Stimulated activated CD8-positive, alpha-beta memory T cell treated with anti-CD3 and anti-CD28 coated beads, Interleukin-7, amount 100 ng/mL, for 48 hours (primary cell): ENCODE results near the gene MGLL.
"Not testable (repeated sequence)": the region's sequence is repeated elsewhere in the genome, so short reads cannot be mapped to it uniquely, and the experiment has no call there.

Experiments used
- DNase-seq, 2 donors: peaks; one replicate each; pipeline ENCODE4 v3.0.0-alpha.2; 2020; ENCODE audit warnings: low read depth in 1 of 2; ENCODE audit errors: extremely low read depth in 1 of 2

Gene MGLL

DNA sequence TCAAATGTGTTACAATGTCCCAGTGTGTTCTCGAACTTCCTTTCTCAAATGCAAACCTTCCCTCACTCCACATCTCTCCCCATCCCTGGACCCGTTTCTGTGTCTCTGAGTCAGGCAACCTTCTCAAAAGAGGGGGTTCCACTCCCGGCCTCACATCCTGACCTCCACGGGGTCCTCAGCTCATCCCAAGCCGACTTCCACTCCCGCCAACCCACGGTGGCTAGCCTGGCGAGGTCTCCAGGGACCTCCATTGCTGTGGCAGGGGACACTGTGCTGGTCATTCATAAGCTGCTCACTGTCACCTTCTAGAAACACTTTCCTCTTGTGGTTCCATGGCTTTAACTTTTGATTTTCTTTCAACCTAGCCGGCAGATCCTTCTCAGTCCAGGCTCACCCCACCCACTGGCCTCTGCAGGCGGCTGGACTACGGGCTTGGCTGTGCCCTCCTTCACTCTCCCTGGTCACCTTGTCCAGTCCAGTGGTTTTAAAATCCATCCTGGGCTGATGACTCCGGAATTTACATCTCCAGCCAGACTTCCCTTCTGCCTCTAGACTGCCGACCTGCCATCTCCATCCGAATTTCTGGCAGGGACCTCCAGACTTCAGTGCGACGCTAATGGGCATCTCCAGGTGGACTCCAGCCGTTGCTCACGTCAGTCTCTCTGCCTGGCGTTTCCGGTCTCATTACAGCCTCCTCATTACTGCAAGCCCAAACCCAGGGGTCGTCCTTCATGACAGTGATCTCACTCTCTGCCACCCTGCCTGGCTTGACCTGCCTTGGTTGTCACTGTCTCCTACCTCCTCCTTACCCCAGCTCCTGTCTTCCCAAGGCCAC is 129.6 kb downstream of the MGLL start:
- no peak for DNase-seq

- DNase-seq, result no peak
These were observed 130.3 kb downstream of the MGLL start for GRCh38 chr3:127691974-127692373.

DNA sequence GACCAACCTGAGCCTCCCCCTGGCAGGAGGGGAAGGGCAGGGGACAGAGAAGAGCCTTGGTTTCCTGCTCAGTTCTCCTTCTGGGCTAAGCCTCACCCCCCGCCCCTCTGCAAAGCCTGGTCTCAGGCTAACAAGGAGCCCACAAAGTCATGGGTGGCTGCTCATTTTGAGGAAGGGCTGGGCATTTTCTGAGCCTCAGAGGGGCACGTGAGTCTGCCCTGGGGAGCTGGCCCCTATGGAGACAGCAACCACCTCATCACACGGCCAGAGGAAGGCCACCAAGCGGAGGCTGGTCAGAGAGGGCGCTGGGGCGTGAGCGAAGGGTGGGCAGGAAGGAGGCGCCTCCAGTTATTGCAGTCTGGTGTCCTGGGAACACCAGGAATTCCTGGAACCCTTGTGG is 130.8 kb downstream of the MGLL start:
- DNase-seq, result no peak

GRCh38 chr3:127690823-127691452 is 131.4 kb downstream of the MGLL start:
- no peak for DNase-seq

DNA sequence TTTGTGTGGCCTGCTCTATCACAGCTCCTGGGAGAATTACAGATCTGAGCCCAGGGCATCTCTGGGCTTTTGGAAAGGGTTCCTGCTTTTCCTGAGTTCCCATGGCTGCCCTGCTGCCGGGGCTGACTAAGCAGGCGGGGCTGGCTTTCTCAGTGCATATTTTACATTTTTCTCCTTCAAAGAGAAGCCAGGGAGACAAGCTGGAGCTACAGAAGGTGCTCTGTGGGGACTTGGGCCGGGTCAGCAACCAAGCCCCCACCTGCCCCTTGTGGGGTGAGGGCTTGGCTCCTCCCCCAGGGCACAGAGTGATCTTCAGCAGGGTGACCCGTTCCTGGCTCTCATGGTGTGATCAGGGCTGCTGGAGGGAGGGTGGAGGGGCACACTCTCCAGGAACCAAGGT is 132.2 kb downstream of the MGLL start:
- no peak for DNase-seq

DNA sequence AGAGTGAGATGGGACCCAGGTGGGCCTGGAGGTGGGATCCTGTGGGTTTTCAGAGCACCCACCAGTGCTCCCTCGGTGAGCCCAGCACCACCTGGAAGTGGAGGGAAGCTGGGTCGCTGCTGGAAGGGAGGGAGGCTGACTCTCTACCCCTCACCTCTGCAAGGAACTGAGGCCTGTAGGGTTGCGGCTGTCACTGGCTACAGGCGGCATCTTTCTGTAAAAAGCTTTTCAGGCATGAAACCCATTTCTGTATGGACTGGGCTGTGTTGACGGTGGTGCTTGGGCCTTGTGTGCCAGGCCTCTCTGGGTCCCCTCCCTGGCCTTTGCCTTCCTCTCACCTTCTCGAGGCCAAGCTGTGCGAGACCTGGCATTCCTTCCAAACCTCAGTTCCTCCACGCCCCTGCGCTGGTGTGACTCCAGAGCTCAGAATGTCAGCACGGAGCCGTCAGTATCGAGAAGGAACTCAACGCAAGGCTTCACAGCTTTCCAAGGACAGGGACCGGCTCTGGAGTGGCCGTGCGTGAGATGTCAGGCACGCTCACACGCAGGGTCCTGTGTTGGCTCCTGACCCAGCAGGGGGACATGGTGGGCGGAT is 133.0 kb downstream of the MGLL start:
- no peak for DNase-seq

GRCh38 chr3:127688416-127689265 is 133.7 kb downstream of the MGLL start:
- DNase-seq, result no peak

DNA sequence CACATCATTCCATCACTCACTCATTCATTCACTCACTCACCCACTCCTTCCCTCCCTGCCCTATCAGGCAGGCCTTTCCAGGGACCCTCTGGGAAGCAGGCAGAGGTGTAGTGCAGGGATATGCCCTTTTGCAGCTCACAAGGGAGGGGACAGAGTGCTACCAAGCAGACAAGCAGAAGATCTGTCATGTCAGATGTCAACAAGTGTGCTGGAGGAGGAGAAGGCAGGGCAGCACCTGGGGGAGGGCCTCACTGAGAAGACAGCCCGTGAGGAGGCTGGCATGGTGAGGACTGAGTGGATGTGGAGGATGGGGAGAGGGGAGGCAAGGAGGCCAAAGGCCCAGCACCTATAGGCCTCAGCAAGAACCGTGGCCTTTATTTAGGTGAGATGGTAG is 134.3 kb downstream of the MGLL start:
- DNase-seq, result no peak

DNA sequence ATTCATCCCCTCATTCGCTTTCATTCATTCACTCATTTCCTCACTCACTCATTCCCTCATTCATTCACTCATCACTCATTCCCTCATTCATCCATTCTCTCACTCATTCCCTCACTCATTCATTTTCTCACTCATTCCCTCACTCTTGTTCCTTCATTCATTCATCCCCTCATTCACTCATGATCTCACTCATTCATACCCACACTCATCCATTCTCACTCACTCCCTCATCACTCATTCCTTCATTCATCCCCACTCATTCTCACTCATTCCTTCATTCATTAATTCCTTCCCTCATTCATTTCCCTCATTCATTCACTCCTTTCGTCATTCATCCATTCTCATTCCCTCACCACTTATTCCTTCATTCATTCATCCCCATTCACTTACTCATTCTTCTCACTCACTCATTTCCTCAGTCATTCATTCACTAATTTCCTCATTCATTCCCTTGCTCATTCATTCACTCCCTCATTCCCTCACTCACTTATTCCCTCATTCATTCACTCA is 135.0 kb downstream of the MGLL start:
- DNase-seq, result no peak

DNA sequence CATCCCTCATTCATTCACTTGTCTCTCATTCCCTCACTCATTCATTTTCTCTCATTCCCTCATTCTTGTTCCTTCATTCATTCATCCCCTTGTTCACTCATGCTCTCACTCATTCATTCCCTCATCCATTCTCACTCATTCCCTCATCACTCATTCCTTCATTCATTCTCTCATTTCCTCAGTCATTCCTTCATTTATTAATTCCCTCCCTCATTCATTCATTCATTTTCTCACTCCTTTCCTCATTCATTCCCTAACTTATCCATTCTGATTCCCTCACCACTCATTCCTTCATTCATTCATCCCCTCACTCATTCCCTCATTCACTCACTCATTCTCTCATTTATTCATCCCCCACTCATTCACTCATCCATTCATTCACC is 135.8 kb downstream of the MGLL start:
- DNase-seq, result no peak

DNA sequence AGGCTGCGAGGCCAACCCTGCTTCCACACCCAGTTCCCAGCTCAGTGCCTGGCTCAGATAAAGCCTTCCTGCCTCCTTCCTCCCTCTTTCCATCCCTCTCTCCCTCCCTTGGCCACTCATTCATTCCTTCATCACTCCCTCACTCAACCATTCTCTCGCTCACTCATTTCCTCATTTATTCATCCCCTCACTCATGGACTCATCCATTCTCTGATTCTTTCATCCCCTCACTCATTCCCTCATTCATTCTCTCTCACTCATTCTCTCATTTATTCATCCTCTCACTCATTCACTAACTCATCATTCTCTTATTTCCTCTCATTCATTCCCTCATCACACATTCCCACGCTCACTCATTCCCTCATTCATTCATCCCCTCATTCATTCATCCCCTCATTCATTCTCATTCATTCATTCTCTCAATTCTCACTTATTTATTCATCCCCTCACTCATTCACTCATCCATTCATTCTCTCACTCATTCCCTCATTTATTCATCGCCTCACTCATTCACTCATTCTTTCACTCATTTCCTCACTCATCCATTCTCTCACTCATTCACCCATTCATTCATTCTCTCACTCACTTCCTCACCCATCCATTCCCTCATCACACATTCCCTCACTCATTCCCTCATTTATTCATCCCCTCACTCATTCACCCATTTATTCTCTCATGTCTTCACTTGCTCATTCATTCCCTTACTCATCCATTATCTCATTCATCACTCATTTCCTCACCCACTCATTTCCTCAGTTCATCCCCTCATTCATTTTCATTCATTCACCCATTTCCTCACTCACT is 136.4 kb downstream of the MGLL start:
- DNase-seq, result no peak

DNA sequence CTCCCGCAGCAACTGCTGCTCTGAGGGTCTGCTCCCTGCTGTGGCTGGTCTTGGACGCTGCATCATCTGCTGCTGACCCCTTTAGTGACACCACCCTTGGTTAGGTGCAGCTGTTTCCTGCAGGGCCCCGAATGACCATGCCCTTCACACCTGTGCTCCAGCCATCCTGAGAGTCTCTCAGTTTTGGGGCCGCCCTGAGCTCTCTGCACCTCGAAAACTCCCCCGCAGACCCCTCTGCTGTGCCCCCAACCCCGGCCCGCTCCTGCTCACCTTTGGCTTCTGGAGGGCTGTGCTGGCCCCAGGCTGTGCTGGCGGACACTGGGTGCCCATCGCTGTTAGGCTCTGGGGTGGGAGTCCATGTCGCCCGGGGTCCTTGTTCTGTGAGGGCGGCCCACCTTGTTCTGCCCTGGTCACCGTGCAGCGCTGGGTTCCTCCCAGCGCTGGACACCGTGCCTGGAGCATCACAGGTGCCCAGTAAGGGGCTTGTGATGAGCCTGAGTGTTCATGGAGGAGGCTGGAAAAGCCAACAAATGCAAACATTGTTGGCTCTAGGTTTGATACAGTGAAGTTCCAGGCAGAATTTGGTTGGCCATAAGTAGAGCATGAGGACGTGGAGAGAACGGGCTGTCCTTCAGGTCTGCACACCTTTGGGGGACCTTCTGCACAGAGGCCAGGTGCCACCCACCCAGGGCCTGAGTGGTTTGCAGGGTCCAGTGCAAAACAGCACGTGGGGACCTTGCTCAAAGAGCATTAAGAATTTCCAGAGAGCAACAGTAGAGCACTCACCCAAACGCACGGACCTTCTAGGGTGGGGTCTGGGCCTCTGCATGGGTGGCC is 137.2 kb downstream of the MGLL start:
- no peak for DNase-seq

DNA sequence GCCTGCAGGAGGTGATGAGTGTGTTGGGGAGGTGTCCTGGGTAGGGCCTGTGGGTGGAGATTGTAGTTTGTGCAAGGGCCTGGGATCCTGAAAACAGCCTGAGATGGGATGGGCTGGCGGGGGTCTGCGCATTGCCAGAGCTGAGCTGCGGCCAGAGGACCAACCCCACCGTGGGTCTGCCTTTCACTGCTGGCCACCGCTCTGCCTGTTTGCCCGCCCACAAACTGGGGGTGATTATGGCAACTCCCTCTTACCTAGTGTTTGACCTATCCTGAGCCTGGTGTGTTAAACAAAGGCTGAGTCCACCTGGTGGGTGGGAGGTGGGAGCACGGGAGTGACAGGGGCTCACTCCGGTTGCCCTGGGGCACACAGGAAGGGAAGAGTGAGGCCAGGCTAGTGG is 139.8 kb downstream of the MGLL start:
- DNase-seq, result no peak

- not testable (repeated sequence) for DNase-seq
These were observed 140.2 kb downstream of the MGLL start for GRCh38 chr3:127682175-127682554.

- no peak for DNase-seq
These were observed 141.5 kb downstream of the MGLL start for GRCh38 chr3:127680798-127681221.

DNA sequence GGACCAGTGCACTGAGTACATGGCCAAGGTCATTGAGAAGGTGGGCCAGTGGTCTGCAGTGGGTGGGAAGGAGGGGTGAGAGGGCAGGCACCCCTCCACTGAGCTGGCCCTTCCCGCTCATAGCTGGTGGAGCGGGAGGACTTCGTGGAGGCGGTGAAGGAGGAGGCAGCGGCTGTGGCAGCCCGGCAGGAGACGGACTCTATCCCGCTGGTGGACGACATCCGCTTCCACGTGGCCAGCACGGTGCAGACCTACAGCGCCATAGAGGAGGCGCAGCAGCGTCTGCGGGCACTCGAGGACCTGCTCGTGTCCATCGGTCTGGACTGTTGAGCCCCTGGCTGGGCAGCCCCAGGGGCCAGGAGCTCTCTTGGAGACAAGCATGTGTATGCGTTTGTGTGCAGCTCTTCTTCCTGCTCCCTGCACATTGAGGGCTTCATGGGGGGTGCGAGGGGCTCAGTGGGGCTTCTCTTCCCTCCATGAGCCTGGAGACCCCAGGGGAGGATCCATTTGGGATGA is 142.1 kb downstream of the MGLL start:
- no peak for DNase-seq

DNA sequence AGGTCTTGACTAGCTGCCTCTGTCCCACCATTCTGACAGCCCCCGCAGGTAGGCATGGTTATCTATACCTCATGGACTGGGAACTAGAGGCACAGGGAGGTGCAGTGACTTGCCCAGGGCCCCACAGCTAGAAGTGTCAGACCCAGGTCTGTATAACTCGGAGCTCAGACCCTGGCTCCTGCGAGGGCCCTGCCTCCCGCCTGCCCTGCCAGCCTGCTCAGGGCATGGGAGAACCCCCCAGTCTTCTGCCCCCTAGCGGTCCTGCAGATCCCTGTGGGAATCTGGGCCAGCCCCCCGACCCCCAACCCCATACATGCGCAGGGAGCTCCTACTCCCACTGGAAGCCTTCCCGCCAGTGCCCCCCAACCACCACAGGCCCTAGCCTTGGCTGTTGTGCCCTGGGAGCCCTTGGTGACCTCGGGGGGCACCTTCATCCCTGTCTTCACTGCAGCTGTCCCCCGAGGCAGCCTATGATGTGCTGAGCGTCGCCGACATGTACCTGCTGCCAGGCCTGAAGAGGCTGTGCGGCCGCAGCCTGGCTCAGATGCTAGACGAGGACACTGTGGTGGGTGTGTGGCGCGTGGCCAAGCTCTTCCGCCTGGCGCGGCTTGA is 142.7 kb downstream of the MGLL start:
- no peak for DNase-seq

- no peak for DNase-seq
These were observed 143.4 kb downstream of the MGLL start for GRCh38 chr3:127678611-127679533.
